Neural cell (in vitro differentiated cells): ENCODE measurements around the gene DEAF1. TPM values are rescaled to one million over a fixed set of nuclear protein-coding genes. Genes with fewer than 3 reads are reported as not detected.

Source experiments
- H2AFZ ChIP-seq: fragments of 200-600, 300-800 bp; sonication (generic), shearing (Covaris generic); 2 replicates; pipeline ENCODE4 v1.6.0; 2014; ENCODE audit warnings: low read depth, mild to moderate bottlenecking, antibody characterized with exemption, low read length, moderate library complexity
- H3F3A ChIP-seq: fragments of 200-600 bp; shearing (Covaris generic); 2 replicates; pipeline ENCODE4 v1.6.1; 2016; ENCODE audit warnings: mild to moderate bottlenecking, moderate library complexity, mixed read lengths, antibody characterized with exemption, low read length; ENCODE audit not compliant: insufficient read depth, poor library complexity, severe bottlenecking
- H3K27ac ChIP-seq: fragments of 200-600, 300-800 bp; sonication (generic), shearing (Covaris generic); 2 replicates; pipeline ENCODE4 v1.5.1; 2014; ENCODE audit warnings: mild to moderate bottlenecking, low read length, moderate library complexity
- H3K27me3 ChIP-seq: fragments of 300-800, 200-600 bp; sonication (generic), shearing (Covaris generic); 2 replicates; pipeline ENCODE4 v1.6.0; 2014; ENCODE audit warnings: mild to moderate bottlenecking, low read depth, low read length, moderate library complexity; ENCODE audit not compliant: insufficient read depth
- H3K36me3 ChIP-seq: fragments of 300-800, 200-600 bp; sonication (generic), shearing (Covaris generic); 2 replicates; pipeline ENCODE4 v1.5.1; 2014; ENCODE audit warnings: mild to moderate bottlenecking, antibody characterized with exemption, low read length, moderate library complexity; ENCODE audit not compliant: insufficient read depth
- H3K4me2 ChIP-seq: fragments of 300-800, 200-600 bp; sonication (generic), shearing (Covaris generic); 2 replicates; pipeline ENCODE4 v1.6.0; 2014; ENCODE audit warnings: mild to moderate bottlenecking, low read length
- H3K4me3 ChIP-seq: fragments of 300-800, 200-600 bp; sonication (generic), shearing (Covaris generic); 2 replicates; pipeline ENCODE4 v1.5.1; 2014; ENCODE audit warnings: mild to moderate bottlenecking, low read length, moderate library complexity
- H3K79me2 ChIP-seq: fragments of 200-600 bp; shearing (Covaris generic); replicated peaks from 2 replicates; pipeline ENCODE4 v1.6.0; 2014; ENCODE audit warnings: mild to moderate bottlenecking, low read length, moderate library complexity; ENCODE audit not compliant: insufficient read depth
- H3K9ac ChIP-seq: fragments of 300-800, 200-600 bp; sonication (generic), shearing (Covaris generic); 2 replicates; pipeline ENCODE4 v1.6.1; 2016; ENCODE audit warnings: mild to moderate bottlenecking, low read length, mixed read lengths
- H3K9me2 ChIP-seq: fragments of 200-600 bp; shearing (Covaris generic); 2 replicates; pipeline ENCODE4 v1.6.1; 2016; ENCODE audit warnings: mild to moderate bottlenecking, low read length, mixed read lengths; ENCODE audit not compliant: insufficient read depth
- H3K9me3 ChIP-seq: fragments of 200-600, 300-800 bp; sonication (generic), shearing (Covaris generic); 2 replicates; pipeline ENCODE4 v1.6.1; 2016; ENCODE audit warnings: mild to moderate bottlenecking, mixed run types, low read length, moderate library complexity, mixed read lengths
- H4K20me1 ChIP-seq: fragments of 200-600 bp; shearing (Covaris generic); 2 replicates; pipeline ENCODE4 v1.6.1; 2016; ENCODE audit warnings: mild to moderate bottlenecking, mixed run types; ENCODE audit not compliant: insufficient read depth
- EP300 ChIP-seq: fragments of 450-650 bp; conservative IDR thresholded peaks from 2 replicates; pipeline ENCODE4 v1.6.1; 2014; ENCODE audit warnings: antibody characterized with exemption, mild to moderate bottlenecking, moderate library complexity; ENCODE audit not compliant: poor library complexity, severe bottlenecking
- EZH2 ChIP-seq: fragments of 200-600, 300-800 bp; shearing (Covaris generic), sonication (generic); IDR thresholded peaks from 2 replicates; pipeline ENCODE4 v1.6.1; 2014; ENCODE audit warnings: antibody characterized with exemption, low read length, borderline replicate concordance, mild to moderate bottlenecking; ENCODE audit not compliant: insufficient read depth, poor library complexity, severe bottlenecking
- MXI1 ChIP-seq: fragments of 450-650 bp; conservative IDR thresholded peaks from 2 replicates; pipeline ENCODE4 v1.6.1; 2014; ENCODE audit warnings: antibody characterized with exemption, mild to moderate bottlenecking; ENCODE audit not compliant: poor library complexity, severe bottlenecking
- POLR2AphosphoS5 ChIP-seq: IDR thresholded peaks from 2 replicates; pipeline ENCODE4 v1.6.1; 2012
- RAD21 ChIP-seq: fragments of 450-650 bp; conservative IDR thresholded peaks from 2 replicates; pipeline ENCODE4 v1.6.1; 2014; ENCODE audit warnings: antibody characterized with exemption, mild to moderate bottlenecking, moderate library complexity
- SMC3 ChIP-seq: fragments of 450-650 bp; conservative IDR thresholded peaks from 2 replicates; pipeline ENCODE4 v1.6.1; 2014; ENCODE audit warnings: antibody characterized with exemption, mild to moderate bottlenecking, moderate library complexity; ENCODE audit not compliant: poor library complexity
- TAF1 ChIP-seq: IDR thresholded peaks from 2 replicates; pipeline ENCODE4 v1.6.1; 2012; ENCODE audit warnings: low read depth
- polyA plus RNA-seq: library from polyadenylated mRNA; depleted of rRNA; stranded (reverse); fragments of >200 nt; gene quantifications from 2 replicates; pipeline ENCODE4 v1.2.3, GENCODE V29; 2014
- TF ChIP-seq, protein P1 (sequence below): IDR thresholded peaks from 2 replicates; pipeline ENCODE4 v1.6.1; 2012; ENCODE audit warnings: borderline replicate concordance
- TF ChIP-seq, protein P2 (sequence below): fragments of 450-650 bp; IDR thresholded peaks from 2 replicates; pipeline ENCODE4 v1.5.1; 2014; ENCODE audit warnings: antibody characterized with exemption, mild to moderate bottlenecking, moderate library complexity; ENCODE audit not compliant: poor library complexity, severe bottlenecking

The DEAF1 gene
- polyA plus RNA-seq, 1 donor from 2014 or later: 87.6 TPM

- Histone ChIP-seq H3K27ac (no peak overlapping the region), H2AFZ (no peak overlapping the region)
Observed at GRCh38 chr11:701741-702461, 6.9 kb upstream of the DEAF1 start.

GRCh38 chr11:699753-700152, 4.7 kb upstream of the DEAF1 start:
- H3K36me3 ChIP-seq: no peaks in the 10 kb centered on the region

More at GRCh38 chr11:701741-702461, 6.9 kb upstream of the DEAF1 start:
- Histone ChIP-seq H3K9me2 (no peaks in the 10 kb centered on the region), H3K36me3 (no peaks in the 10 kb centered on the region), H3K4me2 (no peak overlapping the region), H3K4me3 (no peak overlapping the region), H4K20me1 (no peaks in the 10 kb centered on the region), H3F3A (no peaks in the 10 kb centered on the region), H3K9ac (no peak overlapping the region), H3K27me3 (peaks cover 8% of the 10 kb centered on the region), H3K79me2 (no peaks in the 10 kb centered on the region), H3K9me3 (no peaks in the 10 kb centered on the region)
- TF ChIP-seq RAD21 (no peak), MXI1 (no peak), TAF1 (no peak), EP300 (no peak), POLR2AphosphoS5 (no peak), EZH2 (no peak), SMC3 (no peak)
- TF ChIP-seq, protein P1, sequence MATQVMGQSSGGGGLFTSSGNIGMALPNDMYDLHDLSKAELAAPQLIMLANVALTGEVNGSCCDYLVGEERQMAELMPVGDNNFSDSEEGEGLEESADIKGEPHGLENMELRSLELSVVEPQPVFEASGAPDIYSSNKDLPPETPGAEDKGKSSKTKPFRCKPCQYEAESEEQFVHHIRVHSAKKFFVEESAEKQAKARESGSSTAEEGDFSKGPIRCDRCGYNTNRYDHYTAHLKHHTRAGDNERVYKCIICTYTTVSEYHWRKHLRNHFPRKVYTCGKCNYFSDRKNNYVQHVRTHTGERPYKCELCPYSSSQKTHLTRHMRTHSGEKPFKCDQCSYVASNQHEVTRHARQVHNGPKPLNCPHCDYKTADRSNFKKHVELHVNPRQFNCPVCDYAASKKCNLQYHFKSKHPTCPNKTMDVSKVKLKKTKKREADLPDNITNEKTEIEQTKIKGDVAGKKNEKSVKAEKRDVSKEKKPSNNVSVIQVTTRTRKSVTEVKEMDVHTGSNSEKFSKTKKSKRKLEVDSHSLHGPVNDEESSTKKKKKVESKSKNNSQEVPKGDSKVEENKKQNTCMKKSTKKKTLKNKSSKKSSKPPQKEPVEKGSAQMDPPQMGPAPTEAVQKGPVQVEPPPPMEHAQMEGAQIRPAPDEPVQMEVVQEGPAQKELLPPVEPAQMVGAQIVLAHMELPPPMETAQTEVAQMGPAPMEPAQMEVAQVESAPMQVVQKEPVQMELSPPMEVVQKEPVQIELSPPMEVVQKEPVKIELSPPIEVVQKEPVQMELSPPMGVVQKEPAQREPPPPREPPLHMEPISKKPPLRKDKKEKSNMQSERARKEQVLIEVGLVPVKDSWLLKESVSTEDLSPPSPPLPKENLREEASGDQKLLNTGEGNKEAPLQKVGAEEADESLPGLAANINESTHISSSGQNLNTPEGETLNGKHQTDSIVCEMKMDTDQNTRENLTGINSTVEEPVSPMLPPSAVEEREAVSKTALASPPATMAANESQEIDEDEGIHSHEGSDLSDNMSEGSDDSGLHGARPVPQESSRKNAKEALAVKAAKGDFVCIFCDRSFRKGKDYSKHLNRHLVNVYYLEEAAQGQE: no peak
- TF ChIP-seq, protein P2, sequence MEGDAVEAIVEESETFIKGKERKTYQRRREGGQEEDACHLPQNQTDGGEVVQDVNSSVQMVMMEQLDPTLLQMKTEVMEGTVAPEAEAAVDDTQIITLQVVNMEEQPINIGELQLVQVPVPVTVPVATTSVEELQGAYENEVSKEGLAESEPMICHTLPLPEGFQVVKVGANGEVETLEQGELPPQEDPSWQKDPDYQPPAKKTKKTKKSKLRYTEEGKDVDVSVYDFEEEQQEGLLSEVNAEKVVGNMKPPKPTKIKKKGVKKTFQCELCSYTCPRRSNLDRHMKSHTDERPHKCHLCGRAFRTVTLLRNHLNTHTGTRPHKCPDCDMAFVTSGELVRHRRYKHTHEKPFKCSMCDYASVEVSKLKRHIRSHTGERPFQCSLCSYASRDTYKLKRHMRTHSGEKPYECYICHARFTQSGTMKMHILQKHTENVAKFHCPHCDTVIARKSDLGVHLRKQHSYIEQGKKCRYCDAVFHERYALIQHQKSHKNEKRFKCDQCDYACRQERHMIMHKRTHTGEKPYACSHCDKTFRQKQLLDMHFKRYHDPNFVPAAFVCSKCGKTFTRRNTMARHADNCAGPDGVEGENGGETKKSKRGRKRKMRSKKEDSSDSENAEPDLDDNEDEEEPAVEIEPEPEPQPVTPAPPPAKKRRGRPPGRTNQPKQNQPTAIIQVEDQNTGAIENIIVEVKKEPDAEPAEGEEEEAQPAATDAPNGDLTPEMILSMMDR: no peak

More at GRCh38 chr11:699753-700152, 4.7 kb upstream of the DEAF1 start:
- no peak overlapping the region for H2AFZ ChIP-seq
- no peaks in the 10 kb centered on the region for H4K20me1 ChIP-seq
- H3K9ac ChIP-seq: no peak overlapping the region
- peaks cover 4% of the 10 kb centered on the region for H3K79me2 ChIP-seq
- H3F3A ChIP-seq: no peaks in the 10 kb centered on the region
- H3K27ac ChIP-seq: no peak overlapping the region
- H3K4me3 ChIP-seq: no peak overlapping the region
- TF ChIP-seq, protein P1: no peak
- no peak for TF ChIP-seq POLR2AphosphoS5
- TF ChIP-seq TAF1: no peak
- TF ChIP-seq EZH2: no peak
- TF ChIP-seq, protein P2: no peak
- no peak for TF ChIP-seq EP300
- TF ChIP-seq SMC3: no peak
- TF ChIP-seq MXI1: no peak
- no peak for TF ChIP-seq RAD21
- no peak overlapping the region for H3K4me2 ChIP-seq
- H3K9me3 ChIP-seq: no peaks in the 10 kb centered on the region
- no peaks in the 10 kb centered on the region for H3K27me3 ChIP-seq
- H3K9me2 ChIP-seq: no peaks in the 10 kb centered on the region
